Suppressor macrophage treated with lipopolysaccharide for 4 hours (primary cell): ENCODE data around the gene MEAF6.

Experiments
- DNase-seq: peaks from one replicate; pipeline ENCODE4 v3.0.0-alpha.2; 2020

Gene MEAF6

GRCh38 chr1:37471345-37472231, 43.0 kb downstream of the MEAF6 start:
- DNase-seq: peak; percentile 83

GRCh38 chr1:37469386-37469785, 45.2 kb downstream of the MEAF6 start:
- DNase-seq: peak; percentile 87

GRCh38 chr1:37468037-37468436, 46.5 kb downstream of the MEAF6 start:
- no peak for DNase-seq

GRCh38 chr1:37465593-37466517, 48.7 kb downstream of the MEAF6 start:
- DNase-seq: peak; percentile 60

GRCh38 chr1:37464443-37464842, 50.1 kb downstream of the MEAF6 start:
- no peak for DNase-seq

- no peak for DNase-seq
Measured at GRCh38 chr1:37461698-37462436, 52.7 kb downstream of the MEAF6 start.

- no peak for DNase-seq
Measured at GRCh38 chr1:37458551-37458950, 56.0 kb downstream of the MEAF6 start.

- no peak for DNase-seq
Measured at GRCh38 chr1:37456614-37457013, 58.0 kb downstream of the MEAF6 start.

GRCh38 chr1:37455516-37455915, 59.0 kb downstream of the MEAF6 start:
- no peak for DNase-seq

GRCh38 chr1:37453647-37454046, 60.9 kb downstream of the MEAF6 start:
- no peak for DNase-seq

GRCh38 chr1:37452416-37452815, 62.1 kb downstream of the MEAF6 start:
- DNase-seq: no peak

- peak; percentile 66 for DNase-seq
Measured at GRCh38 chr1:37449936-37450335, 64.6 kb downstream of the MEAF6 start.

- DNase-seq: no peak
Measured at GRCh38 chr1:37448691-37449417, 65.7 kb downstream of the MEAF6 start.

GRCh38 chr1:37448185-37448584, 66.4 kb downstream of the MEAF6 start:
- DNase-seq: no peak

- no peak for DNase-seq
Measured at GRCh38 chr1:37446874-37447273, 67.7 kb downstream of the MEAF6 start.

- DNase-seq: no peak
Measured at GRCh38 chr1:37442644-37443043, 71.9 kb downstream of the MEAF6 start.
